K562 (cell line): Measurements from ENCODE around the gene GRHPR. TPM values are rescaled to one million over a fixed set of nuclear protein-coding genes. Genes with fewer than 3 reads are reported as not detected.

Experiments
- BRCA1 ChIP-seq, 2 experiments: fragments of 450-650 bp in 1 of 2; sonication (generic) in 1 of 2; formaldehyde crosslinking in 1 of 2; IDR thresholded peaks; 2 replicates each; pipeline versions ENCODE4 v1.5.0 to v1.6.1; 2017 to 2020; ENCODE audit warnings: mild to moderate bottlenecking in 1 of 2, missing genetic modification reagents in 1 of 2
- CBFA2T3 ChIP-seq: fragments of 450-650 bp; IDR thresholded peaks from 2 replicates; pipeline ENCODE4 v1.6.1; 2017
- E2F3 ChIP-seq: fragments of 250-450 bp; sonication (Bioruptor Pico); IDR thresholded peaks from 2 replicates; pipeline ENCODE4 v1.4.0; 2020; ENCODE audit warnings: mild to moderate bottlenecking
- ELF1 ChIP-seq: fragments of 200-800 bp; sonication (Bioruptor generic); IDR thresholded peaks from 2 replicates; pipeline ENCODE4 v1.6.1; 2016; ENCODE audit warnings: missing genetic modification characterization, missing compliant biosample characterization
- GATA2 ChIP-seq: sonication (generic); formaldehyde crosslinking; IDR thresholded peaks from 2 replicates; pipeline ENCODE4 v1.4.0; 2020; ENCODE audit warnings: mild to moderate bottlenecking, missing genetic modification reagents
- GATAD2A ChIP-seq: fragments of 450-650 bp; IDR thresholded peaks from 2 replicates; pipeline ENCODE4 v1.6.1; 2017
- HDAC1 ChIP-seq, 2 experiments: fragments of 450-650 bp; IDR thresholded peaks; 2 replicates each; pipeline ENCODE4 v1.6.1; 2016 to 2017; ENCODE audit warnings: inconsistent platforms in 1 of 2, mild to moderate bottlenecking in 1 of 2, moderate library complexity in 1 of 2
- POLR2G ChIP-seq: fragments of 200-400 bp; formaldehyde crosslinking; IDR thresholded peaks from 2 replicates; pipeline ENCODE4 v1.6.1; 2017; ENCODE audit warnings: low read depth, mild to moderate bottlenecking, antibody characterized with exemption, low read length, moderate library complexity
- RBM15 ChIP-seq: fragments of 200-400 bp; formaldehyde crosslinking; IDR thresholded peaks from 2 replicates; pipeline ENCODE4 v1.6.1; 2018; ENCODE audit warnings: mild to moderate bottlenecking, low read length, moderate library complexity; ENCODE audit not compliant: insufficient read depth
- SIN3A ChIP-seq, 2 experiments: fragments of 150-350 bp in 1 of 2; IDR thresholded peaks; 2 replicates each; pipeline ENCODE4 v1.6.1; 2011 to 2016; ENCODE audit warnings: borderline replicate concordance in 2 of 2, low read depth in 2 of 2, low read length in 2 of 2, mild to moderate bottlenecking in 2 of 2, moderate library complexity in 2 of 2; ENCODE audit not compliant: control insufficient read depth in 1 of 2
- SNIP1 ChIP-seq: fragments of 450-650 bp; IDR thresholded peaks from 2 replicates; pipeline ENCODE4 v1.7.1; 2017; ENCODE audit warnings: low read depth, mild to moderate bottlenecking
- TAF7 ChIP-seq: fragments of 450-650 bp; IDR thresholded peaks from 2 replicates; pipeline ENCODE4 v1.6.1; 2016; ENCODE audit warnings: missing genetic modification characterization, missing compliant biosample characterization
- polyA plus RNA-seq, 8 experiments: library from polyadenylated mRNA; depleted of rRNA in 4 of 8; stranded (reverse) in 5 of 8; unstranded in 3 of 8; fragments of >200 nt; fragmentation: Nextera tagmentation in 2 of 8; fragmentation: Illumina TruSeq in 1 of 8; extraction: Ambion mirVana in 2 of 8; extraction: Trizol in 1 of 8; gene quantifications; 2 replicates each; pipeline versions ENCODE4 v1.2.1 to v1.2.3, GENCODE V29; 2011 to 2014; ENCODE audit warnings: inconsistent platforms in 1 of 8, missing spikeins in 1 of 8
- total RNA-seq, 7 experiments: library from RNA; depleted of rRNA in 6 of 7; stranded (reverse); fragments of >200 nt in 6 of 7; fragmentation: Illumina TruSeq in 2 of 7; extraction: Trizol in 2 of 7; gene quantifications; 2 replicates each; pipeline versions ENCODE4 v1.2.1 to v1.2.3, GENCODE V29; 2011 to 2021; ENCODE audit warnings: low replicate concordance in 1 of 7
- TF ChIP-seq, protein P1 (sequence below): fragments of 250-450 bp; sonication (Bioruptor Pico); IDR thresholded peaks from 2 replicates; pipeline ENCODE4 v1.5.0; 2021; ENCODE audit warnings: mild to moderate bottlenecking, moderate library complexity
- TF ChIP-seq, protein P2 (sequence below): sonication (generic); formaldehyde crosslinking; IDR thresholded peaks from 2 replicates; pipeline ENCODE4 v1.8.0; 2022; ENCODE audit warnings: mild to moderate bottlenecking, missing genetic modification reagents
- TF ChIP-seq, protein P3 (sequence below): IDR thresholded peaks from 2 replicates; pipeline ENCODE4 v1.6.1; 2012; ENCODE audit warnings: low read depth, low read length, improper control_type of control experiment, borderline replicate concordance
- TF ChIP-seq, protein P4 (sequence below): fragments of 250-450 bp; sonication (Bioruptor Pico); IDR thresholded peaks from 2 replicates; pipeline ENCODE4 v1.8.0; 2021; ENCODE audit warnings: borderline replicate concordance, mild to moderate bottlenecking, moderate library complexity; ENCODE audit not compliant: poor library complexity, severe bottlenecking
- TF ChIP-seq, protein P5 (sequence below): fragments of 450-650 bp; formaldehyde crosslinking; IDR thresholded peaks from 2 replicates; pipeline ENCODE4 v1.4.0; 2022; ENCODE audit warnings: missing genetic modification characterization
- TF ChIP-seq, protein P6 (sequence below): sonication (generic); formaldehyde crosslinking; IDR thresholded peaks from 2 replicates; pipeline ENCODE4 v1.8.0; 2022; ENCODE audit warnings: mild to moderate bottlenecking, missing genetic modification reagents

Gene GRHPR
- total and polyA plus RNA-seq, 9 of the 15 experiments (the other 6 are each of a cell fraction or from before 2014, with no cell fraction given), result 38.9 to 144 (median 120) TPM

DNA sequence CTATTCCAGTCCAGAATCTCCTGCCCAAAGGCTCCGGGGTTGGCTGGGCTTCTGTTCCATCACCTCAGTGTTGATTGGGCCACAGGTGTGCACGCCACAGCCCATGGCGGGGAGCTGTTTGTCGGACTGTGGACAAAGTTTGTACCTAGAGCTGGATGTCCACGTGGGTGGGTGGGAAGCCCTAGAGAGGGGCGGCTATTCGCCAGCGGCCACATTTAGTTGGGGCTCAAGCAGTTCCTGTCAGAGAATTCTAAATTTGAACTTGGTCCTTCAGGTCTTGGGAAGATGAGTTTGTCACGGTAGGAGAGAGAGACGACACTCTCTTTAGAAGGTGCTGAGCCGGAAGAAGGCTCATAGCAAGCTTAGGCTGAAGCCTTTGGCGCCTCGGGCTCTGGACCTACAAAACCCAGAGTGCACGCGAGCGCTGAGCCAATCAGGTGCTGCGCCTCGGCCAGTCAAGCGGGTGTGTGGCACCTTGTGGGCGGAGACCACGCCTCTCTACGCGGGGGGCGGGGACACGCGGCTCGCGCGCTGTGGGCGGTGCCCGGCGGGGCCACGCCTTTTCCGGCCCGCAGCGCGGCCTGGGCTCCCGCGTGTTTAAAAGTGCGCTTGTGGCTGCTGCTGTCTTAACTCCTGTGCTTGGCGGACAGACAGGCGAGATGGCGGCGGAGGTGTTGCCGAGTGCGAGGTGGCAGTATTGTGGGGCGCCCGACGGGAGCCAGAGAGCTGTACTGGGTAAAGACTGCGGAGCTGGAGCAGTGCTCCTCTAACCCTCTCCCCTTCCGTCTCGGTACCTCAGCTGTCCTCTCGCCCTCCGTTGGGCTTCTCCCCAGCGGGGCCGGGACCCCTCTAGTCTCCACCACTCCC, 63.1 kb downstream of the GRHPR start, which contains the start of gene POLR1E (continued):
- no peak for TF ChIP-seq SNIP1
- TF ChIP-seq GATAD2A, result no peak
- TF ChIP-seq, protein P1, sequence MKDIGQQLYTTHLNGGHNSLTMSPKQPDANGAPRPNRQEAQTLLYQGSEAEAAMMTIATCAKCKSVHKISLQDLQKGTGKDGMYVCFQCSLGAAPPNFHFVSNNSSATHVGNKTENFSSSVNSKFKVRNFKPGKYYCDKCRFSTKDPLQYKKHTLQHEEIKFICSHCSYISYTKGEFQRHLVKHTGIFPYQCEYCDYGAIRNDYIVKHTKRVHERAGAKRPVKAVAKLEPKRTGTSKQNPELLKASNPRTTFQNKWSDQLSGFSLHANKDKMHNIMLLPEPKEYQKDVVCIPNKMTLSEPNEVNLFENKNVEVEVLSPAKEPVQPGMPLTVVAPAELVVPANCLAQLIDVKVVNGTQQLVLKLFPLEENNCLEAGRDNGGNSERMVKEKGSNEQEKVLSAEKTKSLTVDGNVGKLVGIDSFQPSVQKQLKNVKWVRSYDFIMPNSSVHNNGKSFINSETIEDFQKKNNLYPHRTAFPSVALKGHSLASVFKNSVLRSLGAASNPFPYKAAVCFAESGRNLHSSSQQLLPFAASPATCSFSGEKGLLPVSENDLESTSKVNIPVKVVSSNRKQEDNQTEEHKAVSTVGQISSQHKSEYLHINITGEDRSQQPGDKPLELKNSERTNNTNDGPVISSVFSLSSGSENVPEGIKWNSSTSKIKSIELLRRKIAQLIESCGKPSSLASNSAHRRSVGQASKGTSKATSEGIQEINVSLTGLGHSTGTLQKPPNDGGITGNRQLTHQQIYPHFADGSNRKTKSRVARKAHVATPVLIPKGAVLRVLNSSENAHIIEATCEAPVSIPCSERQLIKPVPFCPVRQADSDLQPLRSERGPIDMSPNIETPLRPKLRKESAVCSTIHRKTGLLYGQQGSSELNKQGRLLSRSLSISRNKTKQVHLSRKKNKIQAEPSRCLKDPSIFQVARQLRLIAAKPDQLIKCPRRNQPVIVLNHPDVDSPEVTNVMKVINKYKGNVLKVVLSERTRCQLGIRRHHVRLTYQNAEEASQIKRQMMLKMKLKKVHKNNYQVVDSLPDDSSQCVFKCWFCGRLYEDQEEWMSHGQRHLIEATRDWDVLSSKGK (CRISPR knock-in tag), result no peak
- TF ChIP-seq HDAC1 (IDR thresholded peaks at IDR 0.05), result peak in 1 of 2 experiments; percentile 95; a peak in 2 of 4 replicates
- no peak for TF ChIP-seq RBM15
- TF ChIP-seq, protein P2, sequence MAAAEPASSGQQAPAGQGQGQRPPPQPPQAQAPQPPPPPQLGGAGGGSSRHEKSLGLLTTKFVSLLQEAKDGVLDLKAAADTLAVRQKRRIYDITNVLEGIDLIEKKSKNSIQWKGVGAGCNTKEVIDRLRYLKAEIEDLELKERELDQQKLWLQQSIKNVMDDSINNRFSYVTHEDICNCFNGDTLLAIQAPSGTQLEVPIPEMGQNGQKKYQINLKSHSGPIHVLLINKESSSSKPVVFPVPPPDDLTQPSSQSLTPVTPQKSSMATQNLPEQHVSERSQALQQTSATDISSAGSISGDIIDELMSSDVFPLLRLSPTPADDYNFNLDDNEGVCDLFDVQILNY (CRISPR knock-in tag), result no peak
- peak; percentile 100 for TF ChIP-seq POLR2G
- no peak for TF ChIP-seq GATA2 (CRISPR knock-in tag)
- TF ChIP-seq, protein P3, sequence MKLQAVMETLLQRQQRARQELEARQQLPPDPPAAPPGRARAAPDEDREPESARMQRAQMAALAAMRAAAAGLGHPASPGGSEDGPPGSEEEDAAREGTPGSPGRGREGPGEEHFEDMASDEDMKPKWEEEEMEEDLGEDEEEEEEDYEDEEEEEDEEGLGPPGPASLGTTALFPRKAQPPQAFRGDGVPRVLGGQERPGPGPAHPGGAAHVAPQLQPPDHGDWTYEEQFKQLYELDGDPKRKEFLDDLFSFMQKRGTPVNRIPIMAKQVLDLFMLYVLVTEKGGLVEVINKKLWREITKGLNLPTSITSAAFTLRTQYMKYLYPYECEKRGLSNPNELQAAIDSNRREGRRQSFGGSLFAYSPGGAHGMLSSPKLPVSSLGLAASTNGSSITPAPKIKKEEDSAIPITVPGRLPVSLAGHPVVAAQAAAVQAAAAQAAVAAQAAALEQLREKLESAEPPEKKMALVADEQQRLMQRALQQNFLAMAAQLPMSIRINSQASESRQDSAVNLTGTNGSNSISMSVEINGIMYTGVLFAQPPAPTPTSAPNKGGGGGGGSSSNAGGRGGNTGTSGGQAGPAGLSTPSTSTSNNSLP, result no peak
- TF ChIP-seq ELF1 (tag), result peak; percentile 46; the same call in 1 of the 2 replicates
- no peak for TF ChIP-seq CBFA2T3
- no peak for TF ChIP-seq TAF7
- TF ChIP-seq SIN3A (IDR thresholded peaks at IDR 0.05; ENCODE audit: borderline replicate concordance in 2 of 2, control insufficient read depth in 1 of 2, low read depth in 2 of 2, low read length in 2 of 2), result peak in 1 of 2 experiments; percentile 97; a peak in 3 of 4 replicates
- TF ChIP-seq, protein P4, sequence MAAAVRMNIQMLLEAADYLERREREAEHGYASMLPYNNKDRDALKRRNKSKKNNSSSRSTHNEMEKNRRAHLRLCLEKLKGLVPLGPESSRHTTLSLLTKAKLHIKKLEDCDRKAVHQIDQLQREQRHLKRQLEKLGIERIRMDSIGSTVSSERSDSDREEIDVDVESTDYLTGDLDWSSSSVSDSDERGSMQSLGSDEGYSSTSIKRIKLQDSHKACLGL (CRISPR knock-in tag), result peak; percentile 43
- no peak for TF ChIP-seq BRCA1 (IDR thresholded peaks at IDR 0.05)
- TF ChIP-seq BRCA1 (CRISPR knock-in tag; IDR thresholded peaks at IDR 0.05), result no peak
- TF ChIP-seq, protein P5, sequence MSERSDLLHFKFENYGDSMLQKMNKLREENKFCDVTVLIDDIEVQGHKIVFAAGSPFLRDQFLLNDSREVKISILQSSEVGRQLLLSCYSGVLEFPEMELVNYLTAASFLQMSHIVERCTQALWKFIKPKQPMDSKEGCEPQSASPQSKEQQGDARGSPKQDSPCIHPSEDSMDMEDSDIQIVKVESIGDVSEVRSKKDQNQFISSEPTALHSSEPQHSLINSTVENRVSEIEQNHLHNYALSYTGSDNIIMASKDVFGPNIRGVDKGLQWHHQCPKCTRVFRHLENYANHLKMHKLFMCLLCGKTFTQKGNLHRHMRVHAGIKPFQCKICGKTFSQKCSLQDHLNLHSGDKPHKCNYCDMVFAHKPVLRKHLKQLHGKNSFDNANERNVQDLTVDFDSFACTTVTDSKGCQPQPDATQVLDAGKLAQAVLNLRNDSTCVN (CRISPR knock-in tag), result no peak
- TF ChIP-seq, protein P6, sequence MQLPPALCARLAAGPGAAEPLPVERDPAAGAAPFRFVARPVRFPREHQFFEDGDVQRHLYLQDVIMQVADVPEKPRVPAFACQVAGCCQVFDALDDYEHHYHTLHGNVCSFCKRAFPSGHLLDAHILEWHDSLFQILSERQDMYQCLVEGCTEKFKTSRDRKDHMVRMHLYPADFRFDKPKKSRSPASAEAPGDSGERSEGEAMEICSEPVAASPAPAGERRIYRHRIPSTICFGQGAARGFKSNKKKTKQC, result no peak; the same call in 1 of the 2 replicates
- peak; percentile 44; the same call in 1 of the 2 replicates for TF ChIP-seq E2F3
